ENCODE results near the gene SCUBE2.
A peak's percentile ranks its signal among the peaks of the same experiment; 100 is the strongest.
"Not testable (repeated sequence)": the region's sequence is repeated elsewhere in the genome, so short reads cannot be mapped to it uniquely, and the experiment has no call there.

Gene SCUBE2

GRCh38 chr11:9001736-9002135, 89.7 kb downstream of the SCUBE2 start:
- POLR2A ChIA-PET (ENCODE audit: low non-redundant PET), result no interaction called here
- no peak overlapping the region for H3K27ac ChIP-seq
- DNase-seq (ENCODE audit: low spot score), result peak; percentile 45
- CTCF ChIA-PET, result no interaction called here
- TF ChIP-seq, protein P1, sequence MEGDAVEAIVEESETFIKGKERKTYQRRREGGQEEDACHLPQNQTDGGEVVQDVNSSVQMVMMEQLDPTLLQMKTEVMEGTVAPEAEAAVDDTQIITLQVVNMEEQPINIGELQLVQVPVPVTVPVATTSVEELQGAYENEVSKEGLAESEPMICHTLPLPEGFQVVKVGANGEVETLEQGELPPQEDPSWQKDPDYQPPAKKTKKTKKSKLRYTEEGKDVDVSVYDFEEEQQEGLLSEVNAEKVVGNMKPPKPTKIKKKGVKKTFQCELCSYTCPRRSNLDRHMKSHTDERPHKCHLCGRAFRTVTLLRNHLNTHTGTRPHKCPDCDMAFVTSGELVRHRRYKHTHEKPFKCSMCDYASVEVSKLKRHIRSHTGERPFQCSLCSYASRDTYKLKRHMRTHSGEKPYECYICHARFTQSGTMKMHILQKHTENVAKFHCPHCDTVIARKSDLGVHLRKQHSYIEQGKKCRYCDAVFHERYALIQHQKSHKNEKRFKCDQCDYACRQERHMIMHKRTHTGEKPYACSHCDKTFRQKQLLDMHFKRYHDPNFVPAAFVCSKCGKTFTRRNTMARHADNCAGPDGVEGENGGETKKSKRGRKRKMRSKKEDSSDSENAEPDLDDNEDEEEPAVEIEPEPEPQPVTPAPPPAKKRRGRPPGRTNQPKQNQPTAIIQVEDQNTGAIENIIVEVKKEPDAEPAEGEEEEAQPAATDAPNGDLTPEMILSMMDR (conservative IDR thresholded peaks at IDR 0.05; ENCODE audit: low read depth), result no peak

DNA sequence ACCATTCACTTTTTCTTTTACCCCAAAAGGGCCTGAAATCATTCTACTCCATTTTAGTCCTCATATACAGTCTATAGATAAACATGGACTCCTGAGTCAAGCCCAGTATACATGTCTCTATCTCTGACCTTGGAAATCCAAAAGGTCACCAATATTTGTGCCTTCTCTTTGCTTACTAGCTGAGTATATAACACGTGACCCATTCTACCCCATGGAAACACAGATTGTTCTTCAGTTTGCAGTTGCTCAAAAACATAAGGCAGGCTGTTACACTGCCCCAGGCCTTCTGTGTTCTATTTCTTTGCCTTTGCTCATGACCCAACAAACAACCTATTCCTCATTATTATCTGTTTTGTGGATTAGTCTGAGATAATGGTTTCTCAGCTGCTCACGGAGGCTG, 93.4 kb downstream of the SCUBE2 start:
- ChIA-PET CTCF (interaction anchor here (2.1 kb wide), 1 partner anchor 18 kb away, joined by 8 read pairs; no protein-coding TSS in a partner anchor), POLR2A (ENCODE audit: low non-redundant PET) (no interaction called here)
- no peak overlapping the region for H3K27ac ChIP-seq
- TF ChIP-seq, protein P1 (conservative IDR thresholded peaks at IDR 0.05; ENCODE audit: low read depth), result no peak
- no peak for DNase-seq (ENCODE audit: low spot score)

GRCh38 chr11:8997451-8997850, 93.9 kb downstream of the SCUBE2 start:
- no peak for DNase-seq (ENCODE audit: low spot score)
- no peak overlapping the region for H3K27ac ChIP-seq
- ChIA-PET CTCF (interaction anchor here (2.1 kb wide), 1 partner anchor 18 kb away, joined by 8 read pairs; no protein-coding TSS in a partner anchor), POLR2A (ENCODE audit: low non-redundant PET) (interaction anchor here (0.7 kb wide), 1 partner anchor 714 kb away, joined by 5 read pairs; no protein-coding TSS in a partner anchor)
- TF ChIP-seq, protein P1 (conservative IDR thresholded peaks at IDR 0.05; ENCODE audit: low read depth), result no peak

- DNase-seq (ENCODE audit: low spot score), result no peak
- TF ChIP-seq, protein P1 (conservative IDR thresholded peaks at IDR 0.05; ENCODE audit: low read depth), result no peak
- ChIA-PET POLR2A (ENCODE audit: low non-redundant PET) (no interaction called here), CTCF (no interaction called here)
- H3K27ac ChIP-seq, result no peak overlapping the region
Measured at GRCh38 chr11:8989453-8989852, 101.9 kb downstream of the SCUBE2 start.

GRCh38 chr11:8988329-8989234, 102.8 kb downstream of the SCUBE2 start:
- TF ChIP-seq, protein P1 (conservative IDR thresholded peaks at IDR 0.05; ENCODE audit: low read depth), result no peak
- POLR2A ChIA-PET (ENCODE audit: low non-redundant PET), result no interaction called here
- no peak overlapping the region for H3K27ac ChIP-seq
- no peak for DNase-seq (ENCODE audit: low spot score)
- CTCF ChIA-PET, result no interaction called here

- no peak for DNase-seq (ENCODE audit: low spot score)
- TF ChIP-seq, protein P1 (conservative IDR thresholded peaks at IDR 0.05; ENCODE audit: low read depth), result no peak
- H3K27ac ChIP-seq, result no peak overlapping the region
- ChIA-PET CTCF (no interaction called here), POLR2A (ENCODE audit: low non-redundant PET) (no interaction called here)
Measured at GRCh38 chr11:8987446-8987845, 104.0 kb downstream of the SCUBE2 start.

DNA sequence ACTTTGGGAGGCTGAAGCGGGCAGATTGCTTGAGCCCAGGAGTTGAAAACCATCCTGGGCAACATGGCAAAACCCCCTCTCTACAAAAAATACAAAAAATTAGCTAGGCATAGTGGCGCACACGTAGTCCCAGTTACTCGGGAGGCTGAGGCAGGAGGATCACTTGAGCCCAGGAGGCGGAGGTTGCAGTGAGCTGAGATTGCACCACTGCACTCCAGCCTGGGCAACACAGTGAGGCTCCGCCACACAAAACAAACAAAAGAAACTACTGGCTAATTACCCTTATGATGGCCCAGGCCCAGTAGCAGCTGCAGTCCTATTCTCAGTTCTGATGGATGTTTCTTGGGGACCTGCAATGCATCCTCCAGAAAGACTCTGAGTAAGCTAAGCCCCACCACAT, 104.6 kb downstream of the SCUBE2 start:
- CTCF ChIA-PET; DNase-seq (ENCODE audit: low spot score); POLR2A ChIA-PET (ENCODE audit: low non-redundant PET); H3K27ac ChIP-seq: not testable (repeated sequence)
